ENCODE data around the gene SLC7A6.

Gene SLC7A6

GRCh38 chr16:68257251-68257905 lies 6.9 kb upstream of the SLC7A6 start:
- DNase-seq (ENCODE audit: low spot score) = peak; percentile 96

- DNase-seq (ENCODE audit: low spot score) = peak; percentile 63
These were observed 6.2 kb upstream of the SLC7A6 start for GRCh38 chr16:68257906-68258800.

- no peak for DNase-seq (ENCODE audit: low spot score)
These were observed 5.1 kb upstream of the SLC7A6 start for GRCh38 chr16:68259007-68259825.

- DNase-seq (ENCODE audit: low spot score) = no peak
These were observed 683 bp upstream of the SLC7A6 start for GRCh38 chr16:68263559-68264127.

GRCh38 chr16:68265078-68265920 lies 973 bp downstream of the SLC7A6 start:
- DNase-seq (ENCODE audit: low spot score) = peak; percentile 64

- no peak for DNase-seq (ENCODE audit: low spot score)
These were observed 3.5 kb downstream of the SLC7A6 start for GRCh38 chr16:68267612-68268405.

- DNase-seq (ENCODE audit: low spot score) = no peak
These were observed 5.5 kb downstream of the SLC7A6 start for GRCh38 chr16:68269793-68270192.

GRCh38 chr16:68270353-68270752 lies 6.0 kb downstream of the SLC7A6 start:
- DNase-seq (ENCODE audit: low spot score) = no peak

GRCh38 chr16:68272507-68273209 lies 8.3 kb downstream of the SLC7A6 start:
- no peak for DNase-seq (ENCODE audit: low spot score)

GRCh38 chr16:68273459-68273858 lies 9.1 kb downstream of the SLC7A6 start:
- no peak for DNase-seq (ENCODE audit: low spot score)

GRCh38 chr16:68273896-68274295 lies 9.6 kb downstream of the SLC7A6 start:
- DNase-seq (ENCODE audit: low spot score) = no peak

GRCh38 chr16:68274441-68274840 lies 10.1 kb downstream of the SLC7A6 start:
- no peak for DNase-seq (ENCODE audit: low spot score)

- peak; percentile 33 for DNase-seq (ENCODE audit: low spot score)
These were observed 11.4 kb downstream of the SLC7A6 start for GRCh38 chr16:68275611-68276191.

- no peak for DNase-seq (ENCODE audit: low spot score)
These were observed 11.9 kb downstream of the SLC7A6 start for GRCh38 chr16:68276223-68276622.

GRCh38 chr16:68279726-68280558 lies 15.6 kb downstream of the SLC7A6 start:
- DNase-seq (ENCODE audit: low spot score) = no peak

- DNase-seq (ENCODE audit: low spot score) = no peak
These were observed 17.2 kb downstream of the SLC7A6 start for GRCh38 chr16:68281368-68282063.

- DNase-seq (ENCODE audit: low spot score) = no peak
These were observed 17.7 kb downstream of the SLC7A6 start for GRCh38 chr16:68282064-68282452.

GRCh38 chr16:68283346-68283745 lies 19.0 kb downstream of the SLC7A6 start:
- DNase-seq (ENCODE audit: low spot score) = peak; percentile 37

Data from NAMALWA (cell line).